Renal pelvis (tissue), 4 donors: ENCODE results near the gene THOC1. TPM values are rescaled to one million over a fixed set of nuclear protein-coding genes. Genes with fewer than 3 reads are reported as not detected.
"Not testable (repeated sequence)": the region's sequence is repeated elsewhere in the genome, so short reads cannot be mapped to it uniquely, and the experiment has no call there.

ENCODE experiments used
- DNase-seq: peaks from one replicate; pipeline ENCODE4 v3.0.0-alpha.2; 2013
- polyA plus RNA-seq, 3 donors: library from polyadenylated mRNA; unstranded; fragments of 120-200 nt; gene quantifications; one replicate each; pipeline ENCODE4 v1.2.1, GENCODE V29; 2013; ENCODE audit not compliant: insufficient read length in 3 of 3

Gene THOC1
- polyA plus RNA-seq, 3 donors: 63.2 to 123 (median 119) TPM

DNA sequence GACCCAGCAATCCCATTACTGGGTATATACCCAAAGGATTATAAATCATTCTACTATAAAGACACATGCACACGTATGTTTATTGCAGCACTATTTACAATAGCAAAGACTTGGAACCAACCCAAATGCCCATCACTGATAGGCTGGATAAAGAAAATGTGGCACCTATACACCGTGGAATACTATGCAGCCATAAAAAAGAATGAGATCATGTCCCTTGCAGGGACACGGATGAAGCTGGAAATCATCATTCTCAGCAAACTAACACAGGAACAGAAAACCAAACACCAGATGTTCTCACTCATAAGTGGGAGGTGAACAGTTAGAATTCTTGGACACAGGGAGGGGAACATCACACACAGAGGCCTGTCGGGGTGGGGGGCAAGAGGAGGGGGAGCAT lies 22.1 kb upstream of the THOC1 start:
- DNase-seq: not testable (repeated sequence)

DNA sequence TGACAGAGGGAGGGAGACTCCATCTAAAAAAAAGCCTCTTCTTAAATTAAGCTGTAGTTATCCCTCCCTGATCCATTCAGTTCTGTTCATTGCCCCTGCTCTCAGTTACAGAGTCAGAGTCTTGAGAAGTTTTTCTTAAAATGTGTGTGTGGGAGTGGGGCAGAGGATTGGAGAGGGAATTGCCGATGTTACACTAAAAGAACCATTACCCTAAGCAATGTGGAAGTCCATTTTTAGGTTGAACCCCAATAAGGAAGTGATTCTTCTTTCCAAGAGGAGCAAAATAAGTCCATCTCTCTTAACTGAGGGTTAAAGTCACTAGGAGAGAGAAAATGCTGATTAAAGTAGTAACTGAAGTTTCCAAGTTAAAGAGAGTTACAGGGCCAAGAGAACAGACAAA lies 21.2 kb upstream of the THOC1 start:
- DNase-seq: no peak

- DNase-seq: no peak
These were observed 18.9 kb upstream of the THOC1 start for GRCh38 chr18:286515-287310.

DNA sequence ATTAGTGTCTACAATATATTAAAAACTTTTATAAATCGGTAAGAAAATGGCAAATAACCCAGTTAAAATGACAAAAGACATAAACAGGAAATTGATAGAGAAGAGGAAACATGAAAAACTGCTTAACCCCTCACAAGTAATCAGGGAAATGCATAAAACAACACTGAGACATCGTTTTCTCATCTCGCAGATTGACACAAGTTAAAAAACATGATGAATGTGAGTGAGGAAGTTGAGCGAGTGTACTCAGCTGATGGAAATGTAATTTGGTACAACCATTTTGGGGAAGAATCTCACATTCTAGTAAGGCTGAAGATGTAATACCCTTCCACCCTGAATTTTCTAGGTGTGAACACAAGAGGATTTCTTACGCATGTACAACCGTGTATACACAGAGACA lies 18.0 kb upstream of the THOC1 start:
- no peak for DNase-seq

DNA sequence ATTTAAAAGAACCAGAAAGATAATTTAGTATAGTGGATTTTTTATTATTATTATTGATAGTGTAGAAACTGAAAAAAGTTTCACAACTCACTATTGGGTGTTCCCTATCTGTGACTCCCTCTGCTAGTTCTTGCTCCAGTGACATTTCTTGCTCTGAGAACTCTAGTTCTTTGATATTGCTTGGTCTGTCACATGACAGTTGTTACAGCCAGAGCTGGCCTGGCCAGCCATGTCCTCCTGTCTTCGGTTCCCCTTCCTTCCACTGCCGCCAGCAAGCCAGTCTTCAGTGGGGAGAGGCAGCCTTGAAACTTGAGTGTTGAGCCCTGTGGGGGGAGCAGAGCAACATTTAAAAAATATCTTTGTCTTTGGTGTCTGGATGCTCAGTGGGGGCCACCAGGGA lies 7.6 kb upstream of the THOC1 start:
- no peak for DNase-seq

DNA sequence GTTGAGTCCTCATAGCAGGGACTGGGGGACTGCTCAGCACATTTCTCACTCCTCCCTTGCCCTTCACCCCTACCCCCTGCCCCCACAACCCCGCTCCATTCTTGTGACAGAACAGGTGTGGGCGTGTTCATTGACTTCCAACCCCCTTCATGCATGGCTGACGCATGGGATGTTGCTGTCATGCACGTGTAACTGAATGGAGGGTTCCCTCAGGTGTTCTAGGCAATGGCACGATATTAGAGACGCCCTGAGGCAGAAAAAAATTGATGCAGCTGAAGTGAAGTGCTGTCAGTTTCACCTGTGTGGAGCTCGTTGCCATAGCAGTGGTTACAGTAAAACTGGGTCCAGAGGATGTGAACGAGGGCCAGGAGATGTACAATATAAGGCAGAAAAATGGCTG lies 6.5 kb upstream of the THOC1 start:
- no peak for DNase-seq

- DNase-seq: no peak
These were observed 5.7 kb upstream of the THOC1 start for GRCh38 chr18:273525-273924.

DNA sequence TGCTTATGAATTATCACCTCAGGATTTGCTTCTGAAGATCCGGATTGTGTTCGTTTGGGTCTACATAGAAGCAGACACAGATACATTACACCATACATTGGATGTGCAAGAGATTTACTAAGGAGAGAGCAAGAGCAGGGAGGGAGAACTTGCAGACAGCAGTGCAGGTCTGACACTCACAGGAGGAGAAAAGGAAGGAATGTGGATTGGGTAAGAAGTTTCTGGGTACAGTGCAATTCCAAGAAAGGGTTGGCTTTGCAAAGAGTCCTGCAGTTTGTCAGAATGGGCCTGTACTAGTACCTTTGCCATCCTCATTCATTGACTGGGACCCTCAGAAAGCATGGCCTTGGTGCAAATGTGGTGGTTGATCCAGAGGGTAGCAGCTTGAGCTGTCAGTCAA lies 4.8 kb upstream of the THOC1 start:
- no peak for DNase-seq

DNA sequence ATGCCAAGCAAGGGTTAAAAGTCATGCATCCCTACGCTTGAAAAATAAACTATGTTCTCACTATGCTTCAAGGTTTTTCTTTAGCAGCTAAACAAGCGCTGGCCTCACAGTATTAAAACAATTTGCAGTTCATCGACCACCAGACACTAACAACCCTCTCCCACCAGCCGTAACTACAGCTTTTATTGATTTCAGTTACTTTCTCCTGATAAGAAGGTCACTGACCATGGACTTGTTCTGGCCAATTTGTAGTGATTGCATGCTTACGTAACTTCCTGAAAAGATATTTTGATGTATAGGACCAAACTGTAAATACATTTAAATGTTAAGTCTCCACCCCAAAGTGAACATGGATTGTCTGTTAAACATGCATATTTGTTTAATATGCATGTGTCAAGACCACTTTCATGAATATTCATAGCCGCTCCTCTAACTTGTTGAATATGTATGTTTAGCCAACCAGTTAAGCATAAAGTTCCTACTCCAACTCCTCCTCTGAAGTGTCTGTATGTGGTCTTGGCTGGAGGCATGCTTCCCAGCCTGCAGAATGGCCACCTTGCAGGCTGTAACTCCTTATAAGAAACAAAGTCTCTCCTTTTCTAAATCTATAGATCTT lies 1.7 kb upstream of the THOC1 start:
- no peak for DNase-seq

- DNase-seq: no peak
These were observed 513 bp downstream of the THOC1 start for GRCh38 chr18:267380-267687.

- DNase-seq: no peak
These were observed 6.3 kb downstream of the THOC1 start for GRCh38 chr18:261398-262073.

- no peak for DNase-seq
These were observed 7.3 kb downstream of the THOC1 start for GRCh38 chr18:260547-260946.

DNA sequence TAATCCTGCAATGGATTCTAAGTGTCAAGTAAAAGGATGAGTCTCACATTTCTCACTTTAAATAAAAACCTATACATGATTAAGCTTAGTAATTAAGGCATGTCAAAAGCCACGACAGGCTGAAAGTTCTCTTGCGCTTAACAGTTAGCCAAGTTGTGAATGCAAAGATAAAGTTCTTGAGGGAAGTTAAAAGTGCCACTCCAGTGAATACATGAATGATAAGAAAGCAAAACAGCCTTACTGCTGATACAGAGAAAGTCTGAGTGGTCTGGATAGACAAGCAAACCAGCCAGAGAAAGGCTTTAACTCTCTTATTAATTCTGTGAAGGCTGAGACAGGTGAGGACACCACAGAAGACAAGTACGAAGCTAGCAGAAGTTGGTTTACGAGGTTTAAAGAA lies 12.7 kb downstream of the THOC1 start:
- no peak for DNase-seq

GRCh38 chr18:253121-253520 lies 14.7 kb downstream of the THOC1 start:
- DNase-seq: no peak

DNA sequence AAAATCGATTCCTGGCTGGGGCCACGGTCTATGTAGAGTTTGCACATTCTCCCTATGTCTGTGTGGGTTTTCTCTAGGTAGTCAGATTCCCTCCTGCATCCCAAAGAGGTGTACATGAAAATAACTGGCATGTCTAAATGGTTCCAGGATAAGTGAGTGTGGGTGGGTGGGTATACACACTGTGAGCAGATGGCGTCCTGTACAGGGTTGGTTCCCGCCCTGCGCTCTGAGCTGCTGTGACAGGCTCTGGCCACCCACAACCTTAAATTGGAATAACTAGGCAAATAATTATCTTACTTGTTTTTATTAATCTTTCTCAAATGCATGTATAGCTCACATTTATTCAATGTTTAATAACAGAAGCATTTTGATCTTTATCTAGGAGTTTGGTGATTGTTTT lies 16.3 kb downstream of the THOC1 start:
- no peak for DNase-seq

DNA sequence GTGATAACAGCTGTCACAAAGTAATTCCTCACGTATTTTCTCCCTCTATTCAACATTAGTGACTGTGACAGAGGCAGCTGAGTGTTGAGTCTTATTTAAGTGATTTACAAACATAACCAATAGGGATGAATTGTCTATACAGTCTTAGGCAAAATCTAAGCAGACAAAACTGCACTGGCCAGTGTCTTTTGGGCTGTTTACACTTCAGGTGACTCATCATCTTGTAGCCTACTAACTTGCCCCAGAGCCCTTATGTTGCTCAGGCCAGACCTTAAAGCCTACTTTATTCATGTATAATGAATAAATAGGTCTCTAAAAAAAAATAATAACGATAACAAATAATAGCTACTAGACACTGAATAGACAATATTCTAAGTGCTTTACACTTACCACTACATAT lies 17.2 kb downstream of the THOC1 start:
- DNase-seq: no peak

GRCh38 chr18:248053-248452 lies 19.8 kb downstream of the THOC1 start:
- DNase-seq: no peak

GRCh38 chr18:245282-245847 lies 22.5 kb downstream of the THOC1 start:
- no peak for DNase-seq

DNA sequence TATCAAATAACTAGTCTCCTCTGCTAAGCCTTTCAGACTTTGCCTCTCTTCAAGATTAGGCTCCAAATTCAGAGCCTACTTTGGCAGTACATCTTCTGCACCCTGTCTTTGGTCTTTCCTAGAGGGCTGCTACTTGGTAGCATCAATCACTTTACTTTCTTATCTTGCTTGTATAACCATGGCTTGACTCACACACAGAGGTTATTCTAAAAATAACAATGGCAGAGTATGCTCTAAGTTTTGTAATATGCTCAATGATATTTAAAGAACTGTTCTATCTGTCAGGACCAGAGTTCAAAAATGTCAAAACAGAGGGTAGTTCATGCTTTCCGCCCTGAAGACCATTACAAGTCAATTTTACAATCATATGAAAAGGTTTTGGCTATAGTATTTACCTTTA lies 27.7 kb downstream of the THOC1 start:
- no peak for DNase-seq

- no peak for DNase-seq
These were observed 36.3 kb downstream of the THOC1 start for GRCh38 chr18:231563-231962.

DNA sequence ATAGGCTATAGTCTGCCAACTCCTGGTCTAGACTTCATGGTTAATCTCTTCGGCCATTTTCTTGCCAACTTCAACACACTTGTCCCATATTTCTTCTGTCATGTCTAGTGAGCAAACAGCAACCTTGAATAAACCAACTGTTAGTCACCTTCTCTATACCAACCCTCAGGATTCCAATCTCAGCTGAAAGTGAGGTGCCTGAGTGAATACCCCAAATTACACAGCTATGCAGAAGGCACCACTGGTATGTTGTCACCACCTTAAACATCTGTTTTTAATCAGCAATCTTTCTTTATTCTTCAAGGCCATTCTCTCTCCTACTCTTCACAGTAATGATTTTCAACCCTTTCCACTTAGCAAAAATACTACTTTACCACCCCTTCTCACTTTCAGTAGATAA lies 39.3 kb downstream of the THOC1 start:
- DNase-seq: no peak

GRCh38 chr18:227902-228301 lies 39.9 kb downstream of the THOC1 start:
- DNase-seq: no peak

DNA sequence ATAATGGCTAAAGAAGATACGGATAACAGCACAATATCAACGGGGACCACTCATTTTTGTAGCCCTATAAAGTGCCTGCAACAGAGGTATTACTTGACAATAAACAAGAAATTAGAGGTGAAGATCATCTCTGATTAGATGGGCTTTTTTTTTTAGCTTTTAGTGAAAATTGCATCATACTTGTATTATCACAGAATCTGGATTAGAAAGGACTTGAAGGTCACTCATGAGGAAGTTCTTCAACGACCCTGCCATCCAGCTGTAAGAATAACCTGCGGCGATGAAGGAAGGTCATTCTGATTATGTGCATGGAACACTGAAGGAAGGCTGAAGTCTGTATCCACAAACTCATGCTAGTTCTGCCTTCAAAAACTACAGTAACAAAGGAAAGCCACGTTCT lies 40.5 kb downstream of the THOC1 start:
- no peak for DNase-seq
